HG02571 (cell line): Measurements from ENCODE around the gene TKTL1.
"Not testable (repeated sequence)": the region's sequence is repeated elsewhere in the genome, so short reads cannot be mapped to it uniquely, and the experiment has no call there.

ENCODE experiments used
- ATAC-seq: cut with Tn5 transposase; IDR thresholded peaks from one replicate; pipeline ENCODE4 v1.9.1; 2021; ENCODE audit warnings: mild to moderate bottlenecking, moderate library complexity; ENCODE audit not compliant: unreplicated experiment

The TKTL1 gene

GRCh38 chrX:154343063-154343462 is 47.5 kb downstream of the TKTL1 start:
- ATAC-seq: not testable (repeated sequence)

GRCh38 chrX:154343620-154344019 is 48.0 kb downstream of the TKTL1 start:
- not testable (repeated sequence) for ATAC-seq

- ATAC-seq: no peak
Observed at GRCh38 chrX:154348114-154348531, 52.5 kb downstream of the TKTL1 start.

GRCh38 chrX:154348646-154349358 is 53.2 kb downstream of the TKTL1 start:
- no peak for ATAC-seq

GRCh38 chrX:154349359-154349935 is 53.9 kb downstream of the TKTL1 start:
- no peak for ATAC-seq

- ATAC-seq: no peak
Observed at GRCh38 chrX:154349979-154350378, 54.4 kb downstream of the TKTL1 start.

GRCh38 chrX:154350429-154351182 is 55.0 kb downstream of the TKTL1 start:
- ATAC-seq: no peak

GRCh38 chrX:154351183-154352011 is 55.8 kb downstream of the TKTL1 start:
- no peak for ATAC-seq

GRCh38 chrX:154352012-154352401 is 56.4 kb downstream of the TKTL1 start:
- ATAC-seq: no peak

- ATAC-seq: no peak
Observed at GRCh38 chrX:154352466-154352865, 56.9 kb downstream of the TKTL1 start.

- ATAC-seq: no peak
Observed at GRCh38 chrX:154353172-154353843, 57.7 kb downstream of the TKTL1 start.

- ATAC-seq: no peak
Observed at GRCh38 chrX:154354013-154354412, 58.4 kb downstream of the TKTL1 start.

- ATAC-seq: no peak
Observed at GRCh38 chrX:154354516-154354915, 58.9 kb downstream of the TKTL1 start.

GRCh38 chrX:154355094-154355775 is 59.6 kb downstream of the TKTL1 start:
- ATAC-seq: no peak

GRCh38 chrX:154355776-154356140 is 60.2 kb downstream of the TKTL1 start:
- ATAC-seq: no peak

- ATAC-seq: no peak
Observed at GRCh38 chrX:154356596-154356995, 61.0 kb downstream of the TKTL1 start.

GRCh38 chrX:154357205-154357604 is 61.6 kb downstream of the TKTL1 start:
- ATAC-seq: no peak

- ATAC-seq: no peak
Observed at GRCh38 chrX:154358011-154358410, 62.4 kb downstream of the TKTL1 start.

- ATAC-seq: no peak
Observed at GRCh38 chrX:154358829-154359228, 63.2 kb downstream of the TKTL1 start.
